NCI-H128 (cell line): ENCODE measurements around the gene RNF151.
"Not testable (repeated sequence)": the region's sequence is repeated elsewhere in the genome, so short reads cannot be mapped to it uniquely, and the experiment has no call there.

Experiments
- DNase-seq: peaks from one replicate; lab custom pipeline; 2025; ENCODE audit not compliant: unreplicated experiment; lab: John Stamatoyannopoulos, UW

Gene RNF151

GRCh38 chr16:1938910-1939309 lies 27.7 kb upstream of the RNF151 start:
- DNase-seq, result no peak

- DNase-seq, result not testable (repeated sequence)
These were observed 26.8 kb upstream of the RNF151 start for GRCh38 chr16:1939833-1940232.

DNA sequence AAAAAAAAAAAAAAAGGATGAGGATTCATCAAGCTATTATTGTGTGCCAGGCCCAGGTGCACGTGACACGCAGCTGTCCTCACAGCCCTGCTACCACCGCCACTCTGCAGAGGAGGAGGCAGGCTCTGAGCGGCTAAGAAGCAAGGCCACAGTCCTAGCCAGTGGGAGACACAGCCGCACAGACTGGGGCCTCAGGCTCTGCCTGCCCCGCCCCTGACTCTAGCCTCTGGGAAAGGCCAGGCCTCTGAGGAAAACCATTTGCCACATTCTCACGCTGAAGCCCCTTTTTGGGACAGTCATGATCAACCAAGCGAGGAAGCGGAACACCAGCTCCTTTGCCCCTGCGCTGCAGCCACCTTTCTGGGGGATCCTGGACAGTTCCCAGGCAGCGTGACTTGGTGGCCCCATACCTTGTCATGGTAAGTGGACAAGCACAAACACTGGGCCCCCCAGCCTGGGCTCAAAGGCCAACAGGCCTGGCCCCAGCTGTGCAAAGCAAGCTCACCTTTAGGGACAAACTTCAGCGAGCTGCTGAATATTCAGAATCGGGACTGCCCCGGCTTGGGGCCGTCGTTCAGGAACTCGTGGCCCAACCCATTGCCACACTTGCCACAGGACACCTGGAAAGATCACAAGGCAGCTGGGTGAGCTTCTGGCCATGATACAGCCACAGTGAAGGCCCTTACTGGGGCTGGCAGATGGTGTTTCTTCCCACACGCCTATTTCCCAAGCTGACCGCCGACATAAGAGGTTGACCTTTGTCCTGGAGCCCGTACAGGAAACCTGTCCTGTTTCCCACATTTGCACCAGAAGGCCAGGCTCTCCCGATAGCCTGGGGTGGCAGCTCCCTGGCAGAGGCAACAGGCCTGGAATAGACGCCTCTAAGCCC lies 26.1 kb upstream of the RNF151 start:
- DNase-seq, result no peak

DNA sequence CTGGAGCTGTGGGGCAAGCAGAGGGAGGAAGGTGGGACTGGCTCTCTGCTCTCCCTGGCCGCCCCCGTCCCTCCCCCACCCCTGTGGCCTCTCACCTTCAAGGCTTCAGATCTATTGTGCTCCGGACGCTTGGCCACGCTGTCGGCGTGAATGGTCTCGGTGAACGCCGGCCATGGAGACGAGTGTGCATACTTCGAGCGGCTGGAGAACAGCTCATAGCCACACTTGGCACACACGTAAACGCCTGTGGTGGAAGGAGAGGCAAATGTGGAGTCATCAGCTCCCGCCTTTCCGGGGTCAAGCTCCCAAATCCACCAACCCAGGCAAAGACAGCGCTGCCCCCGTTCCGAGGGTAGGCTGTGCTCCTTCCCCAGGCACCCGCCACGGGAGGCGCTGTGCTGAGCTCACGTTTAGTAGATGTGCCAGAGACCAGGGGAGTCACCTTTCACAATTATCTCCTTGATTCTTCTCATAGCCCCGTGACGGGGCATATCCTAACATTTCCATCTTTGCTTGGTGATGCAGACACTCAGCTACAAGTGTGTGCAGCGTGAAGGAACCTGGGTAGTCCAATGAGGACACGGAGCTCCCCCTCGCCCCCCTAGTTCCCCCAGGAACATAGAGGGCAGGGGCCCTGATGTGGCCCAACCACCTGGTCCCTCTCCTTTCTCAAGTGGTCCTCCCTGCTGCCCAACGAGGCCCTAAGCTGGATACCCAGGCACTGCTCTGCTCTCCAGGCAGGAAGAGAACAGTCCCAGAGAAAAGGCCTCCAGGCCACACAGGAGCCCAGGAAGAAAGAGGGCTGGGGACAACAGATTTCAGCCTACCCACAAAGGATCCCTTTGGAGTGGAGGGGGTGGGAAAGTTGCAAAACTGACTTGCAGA lies 25.3 kb upstream of the RNF151 start:
- no peak for DNase-seq

DNA sequence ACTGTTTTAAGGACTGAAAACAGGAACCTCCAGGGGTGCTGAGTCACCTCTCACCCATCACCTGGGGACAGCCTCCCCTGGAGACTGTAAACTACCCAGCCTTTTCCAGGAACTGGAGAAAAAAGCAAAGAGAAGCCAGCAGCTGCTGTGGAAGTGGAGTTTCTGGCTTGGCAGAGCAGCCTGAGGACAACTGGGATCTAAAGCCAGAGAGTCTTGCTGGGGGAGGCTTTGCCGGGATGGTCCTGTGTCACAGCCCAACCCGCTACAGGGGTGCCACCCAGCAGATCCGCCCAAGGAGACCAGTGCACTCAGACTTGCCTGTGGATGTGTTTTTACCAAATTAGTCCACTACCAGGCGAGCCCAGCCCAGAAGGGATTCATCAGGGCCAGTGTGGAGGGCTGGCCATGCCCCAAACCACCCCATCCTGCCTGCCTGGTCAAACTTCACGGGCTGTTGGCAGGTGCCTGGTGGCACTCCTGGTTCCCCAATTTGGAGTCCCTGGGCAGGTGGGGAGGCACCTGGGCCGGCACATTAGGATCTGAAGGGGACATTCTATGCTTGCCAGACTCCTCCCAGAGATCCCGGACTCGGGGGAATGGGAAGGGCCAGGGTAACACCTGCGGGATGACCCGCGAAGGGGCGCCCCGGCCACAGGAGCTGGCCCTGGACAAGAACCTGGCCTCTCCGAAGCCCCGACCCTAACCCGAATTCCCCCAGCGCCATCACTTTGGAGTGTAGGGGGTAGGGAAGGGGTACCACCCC lies 24.4 kb upstream of the RNF151 start:
- no peak for DNase-seq

DNA sequence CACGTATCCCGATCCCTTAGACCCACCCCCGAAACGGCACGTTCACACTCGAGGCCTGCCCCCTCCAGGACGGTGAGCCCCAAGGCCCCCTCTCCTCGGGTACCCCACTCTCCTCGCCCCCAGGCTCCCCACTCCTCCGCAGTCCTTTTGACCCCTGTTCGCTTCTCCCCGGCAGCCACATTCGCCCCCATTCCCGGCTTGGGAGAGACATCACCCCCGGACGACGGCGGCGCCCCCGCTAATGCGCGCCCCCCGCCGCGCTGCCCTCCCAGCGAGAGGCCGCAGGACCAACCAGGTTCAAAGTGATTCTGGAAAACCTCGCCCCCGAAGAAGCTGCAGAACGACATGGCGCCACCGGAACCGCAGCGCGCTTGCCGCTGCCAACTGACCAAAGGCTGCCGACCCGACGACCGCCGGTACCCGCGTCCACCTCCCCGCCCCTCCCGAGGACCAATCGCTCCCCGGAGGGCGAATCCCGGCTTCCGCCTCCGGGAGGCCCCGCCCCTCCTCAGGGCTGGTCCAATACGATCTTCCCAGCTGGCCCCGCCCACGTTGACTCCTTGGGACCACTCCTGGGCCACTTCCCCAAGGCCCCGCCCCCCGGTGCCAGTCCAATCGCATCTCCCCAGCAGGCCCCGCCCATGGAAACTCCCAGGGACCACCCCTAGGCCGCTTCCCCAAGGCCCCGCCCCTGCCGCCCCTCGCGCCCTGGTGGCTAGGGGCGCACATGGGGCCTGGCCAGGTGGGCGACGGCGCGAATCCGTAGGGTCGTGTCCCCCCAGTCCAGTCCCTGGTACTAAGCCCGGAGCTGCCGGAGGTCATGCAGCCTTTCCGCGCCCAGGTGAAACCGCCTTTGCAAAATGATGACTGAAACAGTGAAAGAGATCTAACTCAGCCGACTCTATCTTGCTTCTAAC lies 23.6 kb upstream of the RNF151 start, which contains the start of gene MSRB1:
Gene MSRB1, minus strand, starts transcription at position 390 of the 917 bp plus-strand sequence. Its CDS starts 43 bp downstream, at position 347.
- peak; percentile 95 for DNase-seq

DNA sequence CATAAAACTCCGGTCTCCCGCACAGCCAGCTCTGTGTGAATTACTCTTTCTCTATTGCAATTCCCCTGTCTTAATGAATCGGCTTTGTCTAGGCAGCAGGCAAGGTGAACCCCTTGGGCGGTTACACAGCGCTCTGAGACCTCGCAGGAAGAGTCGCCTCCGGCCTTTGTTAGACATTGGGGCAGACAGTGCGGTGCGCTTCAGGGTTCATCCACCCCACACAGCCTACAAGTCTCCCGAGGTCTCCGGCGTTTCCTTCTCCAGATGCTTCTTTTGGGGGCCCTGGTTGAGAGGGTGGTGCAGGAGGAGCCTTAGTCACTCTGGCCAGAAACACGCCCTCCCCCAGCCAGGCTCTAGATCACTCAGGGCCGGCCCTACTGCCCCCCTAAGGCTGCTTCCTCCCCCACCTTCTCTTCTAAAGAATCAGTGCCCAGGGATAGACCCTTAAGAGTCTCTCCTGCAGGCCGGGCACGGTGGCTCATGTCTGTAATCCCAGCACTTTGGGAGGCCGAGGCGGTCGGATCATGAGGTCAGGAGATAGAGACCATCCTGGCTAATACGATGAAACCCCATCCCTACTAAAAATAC lies 21.9 kb upstream of the RNF151 start:
- DNase-seq, result no peak

DNA sequence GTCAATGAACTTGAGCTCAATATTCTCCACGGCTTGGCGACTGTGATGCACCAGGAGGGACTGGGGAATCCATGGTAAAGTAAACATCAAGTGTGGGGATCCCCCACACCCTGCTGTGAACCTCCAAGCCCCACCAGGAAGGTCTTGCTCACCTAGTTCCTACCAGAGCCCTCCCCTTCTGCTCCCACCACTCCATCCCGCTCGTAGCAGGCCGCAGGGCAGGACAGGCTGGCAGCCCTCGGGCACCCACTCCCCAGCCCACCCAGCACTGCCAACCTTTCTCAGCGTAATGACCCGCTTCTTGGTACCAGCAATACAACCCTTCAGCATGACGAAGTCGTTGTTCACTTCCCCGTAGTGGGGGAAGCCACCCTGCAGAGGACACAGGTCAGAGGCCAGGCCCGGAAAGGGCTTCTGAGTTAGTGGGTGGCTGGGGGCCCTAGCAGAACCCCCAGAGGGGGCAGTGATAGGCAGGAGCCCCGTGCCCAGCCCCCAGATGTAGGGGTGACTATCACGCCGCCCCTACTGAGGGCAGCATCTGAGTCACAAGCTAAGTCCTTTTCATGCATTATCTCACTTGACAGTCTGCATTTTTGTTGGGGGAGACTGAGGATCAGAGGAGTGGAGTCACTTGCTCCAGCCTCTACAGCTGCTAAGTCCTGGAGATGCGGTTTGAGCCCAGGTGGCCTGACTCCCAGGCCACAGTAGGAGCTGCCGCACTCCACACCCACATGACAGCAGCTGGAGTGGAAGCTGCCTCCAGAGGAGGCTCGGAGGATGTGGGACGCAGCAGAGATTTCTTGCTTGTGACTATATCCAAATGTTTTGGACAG lies 20.9 kb upstream of the RNF151 start:
- no peak for DNase-seq

- no peak for DNase-seq
These were observed 19.9 kb upstream of the RNF151 start for GRCh38 chr16:1946495-1947368.

- no peak for DNase-seq
These were observed 19.3 kb upstream of the RNF151 start for GRCh38 chr16:1947369-1947670.

DNA sequence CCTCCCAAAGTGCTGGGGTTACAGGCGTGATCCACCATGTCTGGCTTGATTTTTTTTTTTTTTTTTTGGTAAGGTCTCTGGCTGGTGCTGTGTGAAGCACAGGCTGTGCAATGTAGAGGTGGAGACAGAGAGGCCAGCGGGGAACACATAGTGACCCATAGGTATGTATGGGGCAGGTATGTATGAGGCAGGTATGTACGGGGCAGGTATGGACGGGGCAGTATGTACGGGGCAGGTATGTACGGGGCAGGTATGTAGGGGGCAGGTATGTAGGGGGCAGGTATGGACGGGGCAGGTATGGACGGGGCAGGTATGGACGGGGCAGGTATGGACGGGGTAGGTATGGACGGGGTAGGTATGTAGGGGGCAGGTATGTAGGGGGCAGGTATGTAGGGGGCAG lies 17.1 kb upstream of the RNF151 start:
- no peak for DNase-seq

DNA sequence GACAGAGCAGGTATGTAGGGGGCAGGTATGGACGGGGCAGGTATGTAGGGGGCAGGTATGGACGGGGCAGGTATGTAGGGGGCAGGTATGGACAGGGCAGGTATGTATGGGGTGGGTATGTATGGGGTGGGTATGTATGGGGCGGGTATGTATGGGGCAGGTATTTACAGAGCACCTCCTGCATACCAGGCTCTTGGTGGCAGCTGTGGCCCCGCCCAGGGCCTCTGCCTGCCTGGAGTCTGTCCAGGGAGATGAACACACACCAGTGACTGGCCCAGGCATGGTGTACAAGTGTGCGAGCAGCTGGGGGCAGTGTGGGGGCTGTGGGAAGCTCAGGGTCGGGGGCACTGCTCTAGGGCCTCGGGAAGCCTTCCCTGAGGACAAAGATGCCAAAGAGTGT lies 16.6 kb upstream of the RNF151 start:
- DNase-seq, result no peak

- no peak for DNase-seq
These were observed 16.1 kb upstream of the RNF151 start for GRCh38 chr16:1950559-1950958.

DNA sequence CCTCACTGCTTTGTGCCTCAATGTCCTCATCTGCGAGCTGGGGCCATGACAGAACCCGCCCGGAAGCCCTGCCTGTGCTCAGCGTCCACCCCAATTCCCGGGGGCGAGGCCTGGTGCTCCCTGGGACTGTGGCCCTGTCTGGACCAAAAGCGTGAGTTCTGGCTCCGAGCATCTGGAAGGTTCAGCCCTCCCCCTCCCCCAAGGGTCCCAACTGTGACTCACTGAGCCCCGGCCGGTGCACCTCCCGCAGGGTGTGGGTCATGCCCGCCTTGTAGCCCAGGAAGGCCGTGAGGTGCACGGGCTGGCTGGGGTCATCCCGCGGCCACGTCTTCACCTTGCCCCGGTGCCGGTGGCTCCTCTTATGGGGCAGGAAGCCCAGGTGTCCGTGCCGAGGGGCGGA lies 12.9 kb upstream of the RNF151 start:
- DNase-seq, result no peak

DNA sequence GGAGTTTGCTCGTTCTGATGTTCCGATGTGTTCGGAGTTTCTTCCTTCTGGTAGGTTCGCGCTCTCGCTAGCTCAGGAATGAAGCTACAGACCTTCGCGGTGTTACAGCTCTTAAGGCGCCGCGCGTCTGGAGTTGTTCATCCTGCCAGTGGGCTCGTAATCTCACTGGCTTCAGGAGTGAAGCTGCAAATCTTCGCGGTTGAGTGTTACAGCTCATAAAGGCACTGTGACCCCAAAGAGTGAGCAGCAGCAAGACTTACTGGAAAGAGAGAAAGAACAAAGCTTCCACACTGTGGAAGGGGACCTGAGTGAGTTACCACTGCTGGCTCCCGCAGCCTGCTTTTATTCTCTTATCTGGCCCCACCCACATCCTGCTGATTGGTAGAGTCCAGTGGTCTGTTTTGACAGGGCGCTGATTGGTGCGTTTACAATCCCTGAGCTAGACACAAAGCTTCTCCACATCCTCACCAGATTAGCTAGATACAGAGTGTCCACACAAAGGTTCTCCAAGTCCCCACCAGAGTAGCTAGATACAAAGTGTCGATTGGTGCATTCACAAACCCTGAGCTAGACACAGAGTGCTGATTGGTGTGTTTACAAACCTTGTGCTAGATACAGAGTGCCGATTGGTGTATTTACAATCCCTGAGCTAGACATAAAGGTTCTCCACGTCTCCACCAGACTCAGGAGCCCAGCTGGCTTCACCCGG lies 9.1 kb upstream of the RNF151 start:
- DNase-seq, result not testable (repeated sequence)

- DNase-seq, result not testable (repeated sequence)
These were observed 8.5 kb upstream of the RNF151 start for GRCh38 chr16:1958143-1958491.

DNA sequence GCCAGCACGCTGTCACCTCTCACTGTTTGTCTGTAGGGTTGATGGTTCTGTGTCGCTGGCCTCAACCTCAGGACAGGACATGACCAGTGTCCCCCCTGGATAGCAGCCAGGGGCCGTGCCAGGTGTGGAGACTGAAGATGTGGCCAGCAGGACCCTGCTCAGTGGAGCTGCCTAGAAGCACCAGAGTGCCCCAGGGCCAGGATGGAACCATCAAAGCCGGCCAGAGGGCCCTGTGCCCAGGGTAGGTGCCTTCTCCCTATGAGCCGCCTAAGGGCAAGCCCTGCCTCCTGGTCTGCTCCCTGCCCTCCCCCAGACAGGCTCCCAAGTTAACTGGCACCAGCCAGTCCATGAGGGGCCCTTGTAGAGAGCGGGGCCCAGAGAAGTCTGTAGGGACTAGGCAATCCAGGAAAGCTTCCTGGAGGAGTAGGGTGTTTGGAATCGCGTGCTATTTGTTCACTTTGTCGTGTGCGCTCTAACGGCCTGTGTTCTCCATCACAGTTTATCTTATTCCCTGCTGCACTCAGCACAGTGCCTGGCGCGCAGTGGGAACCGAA lies 7.9 kb upstream of the RNF151 start:
- DNase-seq, result no peak
